ENCODE measurements around the gene SPSB3.

The SPSB3 gene

DNA sequence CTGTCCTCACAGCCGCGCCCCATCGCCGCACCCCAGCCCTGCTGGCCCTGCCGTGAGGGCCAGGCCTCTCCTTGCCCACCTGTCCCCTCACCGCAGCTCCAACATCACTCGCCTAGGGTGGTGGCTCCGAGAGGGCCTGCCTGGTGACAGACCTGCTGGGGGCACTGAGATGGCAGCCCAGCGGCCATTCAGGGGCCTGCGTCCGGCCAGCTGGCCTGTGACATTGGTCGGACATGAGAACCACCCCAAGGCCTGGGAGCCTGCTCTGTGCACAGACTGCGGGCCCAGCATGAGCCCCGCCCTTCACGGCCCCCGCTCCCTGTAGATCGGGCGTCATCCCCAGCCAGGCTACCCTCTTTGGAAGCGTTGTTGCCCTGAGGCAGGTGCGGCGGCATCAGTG lies 22.9 kb downstream of the SPSB3 start:
- Histone ChIP-seq H3K4me1 (ENCODE audit: control insufficient read depth, insufficient read depth, low read length, poor library complexity, severe bottlenecking) (no peaks in the 10 kb centered on the region), H3K36me3 (ENCODE audit: control insufficient read depth, insufficient read depth, low read length) (peaks cover 43% of the 10 kb centered on the region), H3K9me3 (ENCODE audit: control insufficient read depth, low read length) (no peaks in the 10 kb centered on the region), H3K4me3 (ENCODE audit: extremely low read depth, insufficient read depth, low read length, poor library complexity, severe bottlenecking) (no peak overlapping the region), H3K27ac (ENCODE audit: low read depth, low read length, severe bottlenecking) (no peak overlapping the region)
- 94 to 97% methylated on average over 17 to 21 of the region's 21 CpGs for WGBS, 2 experiments (ENCODE audit: insufficient coverage in 2 of 2)

DNA sequence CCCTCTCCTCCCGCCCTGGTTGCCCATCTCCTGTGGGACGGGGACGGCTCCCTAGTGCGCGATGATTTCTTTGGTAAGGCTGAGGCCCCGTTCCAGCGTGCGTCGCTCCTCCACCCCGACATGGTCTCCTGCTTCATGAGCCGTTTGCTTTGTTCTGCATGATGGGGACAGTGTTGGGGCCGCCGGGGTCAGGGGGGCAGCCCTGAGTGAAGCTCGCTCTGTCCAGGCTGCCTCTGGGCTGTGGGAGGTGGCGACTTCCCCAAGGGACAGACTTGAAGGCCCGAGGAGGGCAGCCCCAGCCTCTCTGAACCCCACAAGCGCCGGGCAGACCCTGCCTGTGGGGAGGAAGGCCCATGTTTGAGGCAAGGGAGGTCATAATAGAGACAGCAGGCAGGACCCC lies 23.4 kb downstream of the SPSB3 start:
- 97 to 98% methylated on average over 7 to 10 of the region's 18 CpGs for WGBS, 2 experiments (ENCODE audit: insufficient coverage in 2 of 2)
- H3K9me3 ChIP-seq (ENCODE audit: control insufficient read depth, low read length): no peaks in the 10 kb centered on the region
- no peak overlapping the region for H3K27ac ChIP-seq (ENCODE audit: low read depth, low read length, severe bottlenecking)
- H3K4me3 ChIP-seq (ENCODE audit: extremely low read depth, insufficient read depth, low read length, poor library complexity, severe bottlenecking): no peak overlapping the region
- H3K4me1 ChIP-seq (ENCODE audit: control insufficient read depth, insufficient read depth, low read length, poor library complexity, severe bottlenecking): no peaks in the 10 kb centered on the region
- H3K36me3 ChIP-seq (ENCODE audit: control insufficient read depth, insufficient read depth, low read length): peaks cover 43% of the 10 kb centered on the region

DNA sequence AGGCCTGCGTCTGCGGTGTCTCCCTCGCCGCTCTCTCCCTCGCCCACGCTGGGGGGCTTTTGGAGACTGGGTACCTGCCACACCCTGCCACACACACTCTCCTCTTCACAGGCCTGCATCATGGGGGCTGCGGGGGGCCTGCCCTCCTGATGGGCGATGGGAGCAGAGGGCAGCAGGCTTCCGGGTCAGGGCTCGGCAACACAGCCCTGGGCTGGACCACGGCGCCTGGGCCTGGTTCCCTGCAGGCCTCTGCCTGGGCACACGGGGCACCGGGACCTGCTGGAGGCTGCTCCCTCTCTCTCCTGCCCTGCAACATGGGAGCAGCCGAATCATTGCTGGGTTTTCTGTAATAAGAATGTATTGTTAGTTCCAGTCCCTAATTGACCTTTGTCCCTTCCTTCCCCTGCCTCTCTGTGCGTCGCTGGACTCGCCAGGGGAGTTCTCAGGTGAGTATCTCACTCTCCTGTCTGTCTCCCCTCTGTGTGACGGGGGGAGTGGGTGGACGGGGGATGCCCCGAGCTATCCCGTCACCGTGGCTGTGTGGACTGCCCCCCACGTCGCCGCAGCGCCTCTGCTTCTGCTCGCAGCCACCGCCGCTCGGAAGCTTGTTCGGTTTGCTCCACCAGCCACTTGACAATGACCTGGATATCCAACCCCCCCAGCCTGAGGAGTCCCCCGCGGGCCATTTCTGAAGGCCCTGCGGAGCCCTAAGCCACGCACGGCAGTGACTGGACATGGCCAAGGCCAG lies 24.5 kb downstream of the SPSB3 start:
- H3K36me3 ChIP-seq (ENCODE audit: control insufficient read depth, insufficient read depth, low read length): peaks cover 41% of the 10 kb centered on the region

DNA sequence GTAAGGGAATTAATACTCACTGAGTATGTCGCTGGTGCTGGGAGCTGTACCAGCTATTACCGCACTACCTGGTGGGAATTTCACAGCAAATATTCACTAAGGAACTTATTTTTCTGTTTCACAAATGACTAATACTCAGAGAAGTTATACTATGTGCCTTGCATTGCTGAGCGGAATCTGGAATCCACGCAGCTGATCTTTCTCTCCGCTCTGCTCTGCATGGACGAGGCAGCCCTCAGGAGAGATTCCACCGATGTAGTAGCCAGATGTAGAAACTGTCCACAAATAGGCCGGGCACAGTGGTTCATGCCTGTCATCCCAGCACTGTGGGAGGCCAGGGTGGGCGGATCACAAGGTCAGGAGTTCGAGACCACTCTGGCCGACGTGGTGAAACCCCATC lies 28.2 kb downstream of the SPSB3 start:
- Histone ChIP-seq H3K4me3 (ENCODE audit: extremely low read depth, insufficient read depth, low read length, poor library complexity, severe bottlenecking) (no peak overlapping the region), H3K27ac (ENCODE audit: low read depth, low read length, severe bottlenecking) (no peak overlapping the region), H3K36me3 (ENCODE audit: control insufficient read depth, insufficient read depth, low read length) (peaks cover 53% of the 10 kb centered on the region), H3K4me1 (ENCODE audit: control insufficient read depth, insufficient read depth, low read length, poor library complexity, severe bottlenecking) (no peaks in the 10 kb centered on the region), H3K9me3 (ENCODE audit: control insufficient read depth, low read length) (no peaks in the 10 kb centered on the region)
- WGBS, 2 experiments (ENCODE audit: insufficient coverage in 2 of 2): 92 to 93% methylated on average over 9 of the region's 12 CpGs

More for the DNA sequence above, 24.5 kb downstream of the SPSB3 start:
- Histone ChIP-seq H3K9me3 (ENCODE audit: control insufficient read depth, low read length) (no peaks in the 10 kb centered on the region), H3K27ac (ENCODE audit: low read depth, low read length, severe bottlenecking) (no peak overlapping the region), H3K4me1 (ENCODE audit: control insufficient read depth, insufficient read depth, low read length, poor library complexity, severe bottlenecking) (no peaks in the 10 kb centered on the region), H3K4me3 (ENCODE audit: extremely low read depth, insufficient read depth, low read length, poor library complexity, severe bottlenecking) (no peak overlapping the region)
- 94 to 95% methylated on average over 28 to 33 of the region's 37 CpGs for WGBS, 2 experiments (ENCODE audit: insufficient coverage in 2 of 2)

DNA sequence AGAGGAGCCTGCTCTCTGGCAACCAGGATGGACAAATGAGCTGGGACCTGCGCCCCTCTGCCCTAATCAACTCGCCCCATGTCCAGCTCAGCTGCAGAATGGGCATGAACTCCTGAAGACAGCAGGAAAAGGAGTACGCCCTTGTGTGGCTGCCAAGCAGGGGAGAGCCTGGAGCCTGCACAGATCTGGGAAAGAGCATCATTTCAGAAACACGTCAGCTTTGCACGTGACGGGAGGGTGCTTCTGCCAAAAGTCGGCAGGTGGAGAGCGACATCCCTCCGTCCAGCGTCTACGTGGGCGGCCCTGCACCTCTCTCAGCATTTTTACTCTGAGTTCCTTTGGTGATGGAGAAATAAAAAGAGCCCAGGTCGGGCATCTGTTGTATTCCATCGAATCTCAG lies 29.5 kb downstream of the SPSB3 start:
- H3K4me1 ChIP-seq (ENCODE audit: control insufficient read depth, insufficient read depth, low read length, poor library complexity, severe bottlenecking): no peaks in the 10 kb centered on the region
- no peak overlapping the region for H3K27ac ChIP-seq (ENCODE audit: low read depth, low read length, severe bottlenecking)
- H3K9me3 ChIP-seq (ENCODE audit: control insufficient read depth, low read length): no peaks in the 10 kb centered on the region
- H3K36me3 ChIP-seq (ENCODE audit: control insufficient read depth, insufficient read depth, low read length): peaks cover 64% of the 10 kb centered on the region
- H3K4me3 ChIP-seq (ENCODE audit: extremely low read depth, insufficient read depth, low read length, poor library complexity, severe bottlenecking): no peak overlapping the region
- 96 to 97% methylated on average over 14 of the region's 14 CpGs for WGBS, 2 experiments (ENCODE audit: insufficient coverage in 2 of 2)

DNA sequence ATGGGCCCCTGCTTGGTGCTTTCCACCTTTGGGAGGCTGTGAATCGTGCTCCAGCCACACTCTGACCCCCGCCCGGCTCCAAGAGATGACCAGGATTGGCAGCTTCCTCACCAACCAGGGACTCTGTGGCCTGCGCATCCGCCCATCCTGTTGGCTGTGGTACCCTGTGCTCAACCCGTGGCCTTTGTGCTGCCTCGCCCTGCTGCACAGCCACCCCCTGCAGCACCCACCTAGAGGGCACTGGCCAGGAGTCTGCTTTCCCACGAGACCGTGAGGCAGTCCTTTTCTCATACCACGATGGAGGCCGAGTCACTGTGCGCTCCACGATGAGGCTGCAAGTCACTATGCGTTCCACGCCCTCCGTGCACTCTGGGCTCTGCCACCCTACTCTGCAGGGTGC lies 30.4 kb downstream of the SPSB3 start:
- Histone ChIP-seq H3K27ac (ENCODE audit: low read depth, low read length, severe bottlenecking) (no peak overlapping the region), H3K9me3 (ENCODE audit: control insufficient read depth, low read length) (no peaks in the 10 kb centered on the region), H3K4me1 (ENCODE audit: control insufficient read depth, insufficient read depth, low read length, poor library complexity, severe bottlenecking) (peaks cover 3% of the 10 kb centered on the region), H3K4me3 (ENCODE audit: extremely low read depth, insufficient read depth, low read length, poor library complexity, severe bottlenecking) (no peak overlapping the region), H3K36me3 (ENCODE audit: control insufficient read depth, insufficient read depth, low read length) (peaks cover 73% of the 10 kb centered on the region)
- 96% methylated on average over 14 to 16 of the region's 16 CpGs for WGBS, 2 experiments (ENCODE audit: insufficient coverage in 2 of 2)

DNA sequence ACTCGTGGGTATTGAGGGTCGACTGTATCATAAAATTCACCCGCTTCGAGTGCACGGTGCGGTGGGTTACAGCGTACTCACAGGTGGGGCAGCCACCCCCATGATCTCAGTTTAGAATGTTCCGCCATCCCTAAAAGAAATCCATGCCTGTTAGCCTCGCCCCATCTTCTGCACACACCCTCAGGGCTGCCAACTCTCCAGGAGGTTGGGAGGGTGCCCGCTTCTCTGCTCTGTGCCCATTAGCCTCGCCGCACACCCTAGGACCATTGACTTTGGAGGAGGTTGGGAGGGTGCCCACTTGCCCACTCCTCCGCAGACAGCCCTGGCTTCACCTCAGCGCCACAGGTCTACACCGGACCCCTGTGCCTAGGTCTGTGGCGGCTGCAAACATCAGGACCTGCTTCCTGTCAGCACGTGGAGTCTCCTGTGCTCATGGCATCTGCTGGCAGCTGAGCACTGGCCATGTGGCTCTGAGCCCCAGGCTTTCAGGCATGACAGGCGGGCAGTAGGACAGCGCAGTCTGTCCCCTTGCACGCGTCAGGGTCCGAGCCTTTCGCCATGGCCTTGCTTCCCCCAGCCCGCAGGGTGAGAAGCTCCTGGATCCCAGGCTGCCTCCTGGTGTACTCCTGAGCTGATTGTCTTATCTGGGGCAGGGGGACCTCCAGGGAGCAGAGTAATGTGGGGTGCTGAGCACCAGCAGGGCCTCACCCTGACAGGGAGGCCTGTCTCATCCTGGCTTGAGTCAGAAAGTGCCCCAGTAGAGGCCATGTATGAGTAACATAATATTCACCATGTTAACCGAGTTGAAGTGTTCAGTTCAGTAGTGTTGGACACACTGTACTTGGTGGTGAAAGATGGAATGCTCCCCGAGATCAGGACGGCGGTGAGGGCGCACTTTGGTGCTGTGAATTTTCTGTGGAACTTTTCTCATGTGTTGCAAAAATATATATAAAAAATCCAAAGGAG lies 32.9 kb downstream of the SPSB3 start:
- H3K4me3 ChIP-seq (ENCODE audit: extremely low read depth, insufficient read depth, low read length, poor library complexity, severe bottlenecking): no peak overlapping the region
- no peaks in the 10 kb centered on the region for H3K9me3 ChIP-seq (ENCODE audit: control insufficient read depth, low read length)
- H3K27ac ChIP-seq (ENCODE audit: low read depth, low read length, severe bottlenecking): no peak overlapping the region
- H3K36me3 ChIP-seq (ENCODE audit: control insufficient read depth, insufficient read depth, low read length): peaks cover 80% of the 10 kb centered on the region
- WGBS, 2 experiments (ENCODE audit: insufficient coverage in 2 of 2): 97 to 98% methylated on average over 19 to 28 of the region's 29 CpGs
- H3K4me1 ChIP-seq (ENCODE audit: control insufficient read depth, insufficient read depth, low read length, poor library complexity, severe bottlenecking): peaks cover 24% of the 10 kb centered on the region

DNA sequence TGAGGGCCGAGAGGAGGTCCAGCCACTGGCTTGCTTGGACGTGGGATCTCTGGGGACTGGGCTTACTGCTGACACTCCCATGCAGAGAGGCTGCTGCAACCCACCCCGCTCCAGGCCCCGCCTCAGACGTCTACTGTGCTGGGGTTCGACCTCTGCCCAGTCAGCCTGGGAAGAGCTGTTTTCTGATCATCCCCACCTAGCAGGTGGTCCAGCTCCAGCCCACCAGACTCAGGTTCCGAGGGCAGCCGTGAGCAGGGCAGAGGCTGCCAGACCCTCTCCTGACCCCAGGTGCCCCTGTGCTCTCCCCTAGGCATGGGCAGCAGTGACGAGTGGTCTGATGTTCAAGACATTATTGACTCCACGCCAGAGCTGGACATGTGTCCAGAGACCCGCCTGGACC lies 34.4 kb downstream of the SPSB3 start:
- Histone ChIP-seq H3K4me1 (ENCODE audit: control insufficient read depth, insufficient read depth, low read length, poor library complexity, severe bottlenecking) (peaks cover 24% of the 10 kb centered on the region), H3K4me3 (ENCODE audit: extremely low read depth, insufficient read depth, low read length, poor library complexity, severe bottlenecking) (no peak overlapping the region), H3K27ac (ENCODE audit: low read depth, low read length, severe bottlenecking) (no peak overlapping the region), H3K36me3 (ENCODE audit: control insufficient read depth, insufficient read depth, low read length) (peaks cover 83% of the 10 kb centered on the region), H3K9me3 (ENCODE audit: control insufficient read depth, low read length) (no peaks in the 10 kb centered on the region)
- 94 to 99% methylated on average over 10 to 11 of the region's 11 CpGs for WGBS, 2 experiments (ENCODE audit: insufficient coverage in 2 of 2)

DNA sequence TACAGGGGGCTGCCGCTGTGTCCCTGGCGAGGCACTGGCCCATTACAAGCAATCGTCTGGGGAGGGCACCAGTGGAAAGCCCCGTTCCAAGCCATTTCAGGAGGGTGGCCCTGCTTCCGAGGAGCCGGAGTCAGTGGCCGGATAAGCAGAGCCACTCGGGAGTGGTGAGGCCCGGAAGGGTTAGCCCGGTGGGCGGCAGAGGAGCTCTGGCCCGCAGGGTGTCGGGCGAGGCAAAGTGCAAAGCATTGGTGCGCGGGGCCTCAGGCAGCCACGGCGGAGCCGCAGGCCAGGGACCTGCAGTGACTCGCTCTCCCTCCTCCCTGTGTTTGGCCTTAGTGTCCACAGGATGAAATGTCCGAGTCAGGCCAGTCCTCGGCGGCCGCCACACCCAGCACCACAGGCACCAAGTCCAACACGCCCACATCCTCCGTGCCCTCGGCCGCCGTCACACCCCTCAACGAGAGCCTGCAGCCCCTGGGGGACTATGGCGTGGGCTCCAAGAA lies 35.6 kb downstream of the SPSB3 start:
- Histone ChIP-seq H3K36me3 (ENCODE audit: control insufficient read depth, insufficient read depth, low read length) (peaks cover 74% of the 10 kb centered on the region), H3K27ac (ENCODE audit: low read depth, low read length, severe bottlenecking) (peak overlapping the region; percentile 94), H3K4me1 (ENCODE audit: control insufficient read depth, insufficient read depth, low read length, poor library complexity, severe bottlenecking) (peaks cover 24% of the 10 kb centered on the region), H3K4me3 (ENCODE audit: extremely low read depth, insufficient read depth, low read length, poor library complexity, severe bottlenecking) (no peak overlapping the region), H3K9me3 (ENCODE audit: control insufficient read depth, low read length) (no peaks in the 10 kb centered on the region)
- 96% methylated on average over 25 to 31 of the region's 31 CpGs for WGBS, 2 experiments (ENCODE audit: insufficient coverage in 2 of 2)

DNA sequence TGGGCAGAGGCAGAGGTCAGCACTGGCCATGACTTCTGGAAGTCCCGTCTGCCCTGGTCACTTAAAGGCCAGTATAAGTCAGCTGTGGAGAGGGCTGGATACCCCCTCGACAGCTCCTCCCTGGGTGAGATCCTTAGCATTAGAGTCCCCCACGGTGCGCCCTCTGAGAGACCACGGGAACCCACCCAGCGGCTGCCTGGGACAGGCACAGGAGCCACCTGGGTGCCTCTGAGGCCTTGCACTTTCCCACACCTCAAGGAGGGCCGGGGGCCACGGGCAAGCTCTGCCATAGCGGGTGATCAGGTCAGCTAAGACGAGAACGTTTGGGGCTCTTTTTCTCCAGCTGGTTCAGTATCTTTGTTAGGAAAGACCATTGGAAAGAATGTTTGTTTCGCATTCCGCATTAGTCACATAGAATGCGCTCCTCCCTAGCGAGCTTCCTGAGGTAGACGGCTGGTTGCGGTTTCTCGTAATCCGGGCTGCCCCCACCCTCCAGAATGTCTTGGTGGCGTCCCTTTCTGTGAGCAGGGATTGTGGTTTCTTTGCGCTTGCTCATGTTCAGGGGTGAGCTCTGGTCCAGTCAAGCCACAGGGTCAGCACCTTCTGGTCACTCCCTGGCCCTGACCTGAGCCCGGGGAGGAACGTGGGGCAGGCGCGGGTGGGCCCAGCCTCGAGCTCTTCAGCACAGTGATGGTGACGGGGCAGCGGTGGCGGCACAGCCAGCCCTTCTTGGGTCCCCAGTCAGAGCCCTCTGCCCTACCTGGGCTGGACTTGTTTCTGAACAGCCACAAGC lies 36.3 kb downstream of the SPSB3 start:
- Histone ChIP-seq H3K9me3 (ENCODE audit: control insufficient read depth, low read length) (no peaks in the 10 kb centered on the region), H3K36me3 (ENCODE audit: control insufficient read depth, insufficient read depth, low read length) (peaks cover 68% of the 10 kb centered on the region), H3K4me1 (ENCODE audit: control insufficient read depth, insufficient read depth, low read length, poor library complexity, severe bottlenecking) (peaks cover 24% of the 10 kb centered on the region), H3K4me3 (ENCODE audit: extremely low read depth, insufficient read depth, low read length, poor library complexity, severe bottlenecking) (no peak overlapping the region), H3K27ac (ENCODE audit: low read depth, low read length, severe bottlenecking) (peak overlapping the region; percentile 94)
- 95 to 96% methylated on average over 24 to 29 of the region's 29 CpGs for WGBS, 2 experiments (ENCODE audit: insufficient coverage in 2 of 2)
